Tibial nerve (tissue), 4 donors: ENCODE data around the gene DCLK2.

Source experiments
- CTCF ChIP-seq, 5 experiments: fragments of 200-600 bp in 3 of 5; fragments of 450-650 bp in 2 of 5; sonication (generic) in 3 of 5; IDR thresholded peaks; one replicate each; pipeline ENCODE4 v1.5.1; 2016 to 2019; ENCODE audit warnings: antibody characterized with exemption in 5 of 5, mild to moderate bottlenecking in 3 of 5, moderate library complexity in 2 of 5
- EP300 ChIP-seq, 2 donors: sonication (generic); formaldehyde crosslinking; IDR thresholded peaks; one replicate each; pipeline ENCODE4 v1.6.1; 2017; ENCODE audit warnings: antibody characterized with exemption in 2 of 2, mild to moderate bottlenecking in 1 of 2

- TF ChIP-seq CTCF (IDR thresholded peaks at IDR 0.05) = no peak
- no peak for TF ChIP-seq EP300 (IDR thresholded peaks at IDR 0.05)
Observed at GRCh38 chr4:150211799-150212445, 133.7 kb downstream of the DCLK2 start.
